HEK293 (cell line): ENCODE measurements around the gene SVOP.

Source experiments
- CTCF ChIA-PET: fragments of 350-600 bp; formaldehyde crosslinking; extraction: SDS; loops from one replicate; lab custom pipeline; 2021; ENCODE audit warnings: antibody characterized with exemption; lab: Yijun Ruan, JAX
- POLR2A ChIA-PET: fragments of 300-600 bp; formaldehyde crosslinking; extraction: SDS; loops from one replicate; lab custom pipeline; 2020; ENCODE audit warnings: antibody characterized with exemption, inconsistent platforms; lab: Yijun Ruan, JAX
- H3K27ac ChIP-seq: fragments of 200-500 bp; sonication (Bioruptor generic); 2 replicates; pipeline ENCODE4 v1.5.1; 2014; ENCODE audit warnings: low read depth, low read length, control low read depth, inconsistent platforms; ENCODE audit errors: extremely low read depth
- H3K36me3 ChIP-seq, 2 experiments: fragments of 200-500 bp in 1 of 2; sonication (Bioruptor generic) in 1 of 2; 1 replicate in 1 of 2; 2 replicates in 1 of 2; pipeline ENCODE4 v1.5.1; 2014 to 2017; ENCODE audit warnings: inconsistent platforms in 2 of 2, low read length in 2 of 2; ENCODE audit not compliant: control insufficient read depth in 2 of 2, insufficient read depth in 1 of 2
- H3K4me1 ChIP-seq: fragments of 200-500 bp; sonication (Bioruptor generic); 2 replicates; pipeline ENCODE4 v1.5.1; 2014; ENCODE audit warnings: mild to moderate bottlenecking, low read length, inconsistent platforms; ENCODE audit not compliant: control insufficient read depth, insufficient read depth
- H3K4me3 ChIP-seq: 2 replicates; pipeline ENCODE4 v1.5.1; 2011; ENCODE audit warnings: low read depth, mild to moderate bottlenecking, control low read depth, low read length, moderate library complexity
- H3K9me3 ChIP-seq: fragments of 200-500 bp; sonication (Bioruptor generic); 2 replicates; pipeline ENCODE4 v1.5.1; 2014; ENCODE audit warnings: low read depth, low read length, inconsistent platforms; ENCODE audit not compliant: control insufficient read depth, insufficient read depth
- FEZF1 ChIP-seq: fragments of 450-650 bp; formaldehyde crosslinking; IDR thresholded peaks from 2 replicates; pipeline ENCODE4 v1.5.1; 2016; ENCODE audit warnings: missing biosample characterization, missing genetic modification characterization
- KLF8 ChIP-seq: fragments of 450-650 bp; formaldehyde crosslinking; IDR thresholded peaks from 2 replicates; pipeline ENCODE4 v1.5.1; 2016; ENCODE audit warnings: missing biosample characterization, missing genetic modification characterization
- OVOL3 ChIP-seq: fragments of 450-650 bp; formaldehyde crosslinking; IDR thresholded peaks from 2 replicates; pipeline ENCODE4 v1.5.1; 2016; ENCODE audit warnings: missing biosample characterization, missing genetic modification characterization
- SCRT1 ChIP-seq: fragments of 450-650 bp; formaldehyde crosslinking; IDR thresholded peaks from 2 replicates; pipeline ENCODE4 v1.5.1; 2016; ENCODE audit warnings: missing biosample characterization, missing genetic modification characterization, borderline replicate concordance
- WT1 ChIP-seq: fragments of 450-650 bp; formaldehyde crosslinking; IDR thresholded peaks from 2 replicates; pipeline ENCODE4 v1.5.1; 2016; ENCODE audit warnings: missing biosample characterization, missing genetic modification characterization
- ZFP69B ChIP-seq: fragments of 450-650 bp; formaldehyde crosslinking; IDR thresholded peaks from 2 replicates; pipeline ENCODE4 v1.5.1; 2016; ENCODE audit warnings: missing biosample characterization, missing genetic modification characterization
- ZNF112 ChIP-seq: fragments of 450-650 bp; formaldehyde crosslinking; IDR thresholded peaks from 2 replicates; pipeline ENCODE4 v1.5.0; 2017; ENCODE audit warnings: missing biosample characterization, missing genetic modification characterization
- ZNF114 ChIP-seq: fragments of 450-650 bp; formaldehyde crosslinking; IDR thresholded peaks from 2 replicates; pipeline ENCODE4 v1.5.0; 2017; ENCODE audit warnings: missing biosample characterization, missing genetic modification characterization
- ZNF24 ChIP-seq: fragments of 450-650 bp; formaldehyde crosslinking; IDR thresholded peaks from 2 replicates; pipeline ENCODE4 v1.5.1; 2016; ENCODE audit warnings: missing biosample characterization, missing genetic modification characterization
- ZNF366 ChIP-seq: fragments of 450-650 bp; formaldehyde crosslinking; conservative IDR thresholded peaks from 2 replicates; pipeline ENCODE4 v1.5.1; 2016; ENCODE audit warnings: missing biosample characterization, missing genetic modification characterization
- ZNF416 ChIP-seq: fragments of 450-650 bp; formaldehyde crosslinking; IDR thresholded peaks from 2 replicates; pipeline ENCODE4 v1.5.1; 2016; ENCODE audit warnings: missing biosample characterization, missing genetic modification characterization
- ZNF473 ChIP-seq: fragments of 450-650 bp; formaldehyde crosslinking; IDR thresholded peaks from 2 replicates; pipeline ENCODE4 v1.5.1; 2017; ENCODE audit warnings: missing biosample characterization, missing genetic modification characterization
- ZNF514 ChIP-seq: fragments of 450-650 bp; formaldehyde crosslinking; IDR thresholded peaks from 2 replicates; pipeline ENCODE4 v1.5.1; 2016; ENCODE audit warnings: missing biosample characterization, missing genetic modification characterization
- ZNF521 ChIP-seq: fragments of 450-650 bp; formaldehyde crosslinking; IDR thresholded peaks from 2 replicates; pipeline ENCODE4 v1.5.1; 2017; ENCODE audit warnings: missing biosample characterization, mild to moderate bottlenecking, missing genetic modification characterization
- ZNF600 ChIP-seq: fragments of 450-650 bp; formaldehyde crosslinking; IDR thresholded peaks from 2 replicates; pipeline ENCODE4 v1.5.1; 2016; ENCODE audit warnings: missing biosample characterization, missing genetic modification characterization
- ZXDB ChIP-seq: fragments of 450-650 bp; formaldehyde crosslinking; IDR thresholded peaks from 2 replicates; pipeline ENCODE4 v1.5.1; 2016; ENCODE audit warnings: missing biosample characterization, missing genetic modification characterization
- TF ChIP-seq, protein P1 (sequence below): fragments of 450-650 bp; formaldehyde crosslinking; IDR thresholded peaks from 2 replicates; pipeline ENCODE4 v1.5.1; 2016; ENCODE audit warnings: missing biosample characterization, missing genetic modification characterization, borderline replicate concordance
- TF ChIP-seq, protein P2 (sequence below): fragments of 450-650 bp; formaldehyde crosslinking; IDR thresholded peaks from 2 replicates; pipeline ENCODE4 v1.5.1; 2016; ENCODE audit warnings: missing biosample characterization, missing genetic modification characterization
- TF ChIP-seq, protein P3 (sequence below): fragments of 450-650 bp; formaldehyde crosslinking; IDR thresholded peaks from 2 replicates; pipeline ENCODE4 v1.5.1; 2016; ENCODE audit warnings: missing biosample characterization, missing genetic modification characterization

Gene SVOP

DNA sequence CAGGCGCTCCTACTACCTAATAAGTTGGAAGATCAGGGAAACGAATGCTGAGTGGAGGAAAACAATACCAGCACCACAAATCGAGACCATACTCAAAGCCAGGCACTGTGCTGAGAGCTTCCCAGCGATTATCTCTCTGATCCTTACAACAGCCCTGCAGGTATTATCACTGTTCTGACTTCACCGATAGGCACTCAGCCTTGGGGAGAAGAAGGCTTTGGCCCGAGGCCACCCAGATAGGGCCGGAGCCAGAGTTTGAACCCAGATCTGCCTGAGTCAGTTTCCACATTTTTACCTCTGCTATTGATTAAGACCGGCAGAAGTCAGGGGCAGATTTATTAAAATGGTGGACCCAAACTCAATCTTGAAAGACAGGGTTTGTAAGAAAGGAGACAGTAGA, 4.9 kb downstream of the SVOP start:
- ChIA-PET POLR2A (no interaction called here), CTCF (no interaction called here)
- Histone ChIP-seq H3K9me3 (no peaks in the 10 kb centered on the region), H3K4me3 (no peak overlapping the region), H3K4me1 (no peaks in the 10 kb centered on the region), H3K36me3 (no peaks in the 10 kb centered on the region), H3K27ac (no peak overlapping the region)
- TF ChIP-seq ZNF521: no peak
- TF ChIP-seq FEZF1 (tag by site-specific recombination): no peak
- no peak for TF ChIP-seq SCRT1
- no peak for TF ChIP-seq WT1 (tag by site-specific recombination)
- no peak for TF ChIP-seq OVOL3
- no peak for TF ChIP-seq ZXDB
- TF ChIP-seq ZNF473 (tag by site-specific recombination): no peak
- no peak for TF ChIP-seq ZNF24 (tag by site-specific recombination)
- TF ChIP-seq ZNF366 (tag by site-specific recombination): no peak
- TF ChIP-seq, protein P1, sequence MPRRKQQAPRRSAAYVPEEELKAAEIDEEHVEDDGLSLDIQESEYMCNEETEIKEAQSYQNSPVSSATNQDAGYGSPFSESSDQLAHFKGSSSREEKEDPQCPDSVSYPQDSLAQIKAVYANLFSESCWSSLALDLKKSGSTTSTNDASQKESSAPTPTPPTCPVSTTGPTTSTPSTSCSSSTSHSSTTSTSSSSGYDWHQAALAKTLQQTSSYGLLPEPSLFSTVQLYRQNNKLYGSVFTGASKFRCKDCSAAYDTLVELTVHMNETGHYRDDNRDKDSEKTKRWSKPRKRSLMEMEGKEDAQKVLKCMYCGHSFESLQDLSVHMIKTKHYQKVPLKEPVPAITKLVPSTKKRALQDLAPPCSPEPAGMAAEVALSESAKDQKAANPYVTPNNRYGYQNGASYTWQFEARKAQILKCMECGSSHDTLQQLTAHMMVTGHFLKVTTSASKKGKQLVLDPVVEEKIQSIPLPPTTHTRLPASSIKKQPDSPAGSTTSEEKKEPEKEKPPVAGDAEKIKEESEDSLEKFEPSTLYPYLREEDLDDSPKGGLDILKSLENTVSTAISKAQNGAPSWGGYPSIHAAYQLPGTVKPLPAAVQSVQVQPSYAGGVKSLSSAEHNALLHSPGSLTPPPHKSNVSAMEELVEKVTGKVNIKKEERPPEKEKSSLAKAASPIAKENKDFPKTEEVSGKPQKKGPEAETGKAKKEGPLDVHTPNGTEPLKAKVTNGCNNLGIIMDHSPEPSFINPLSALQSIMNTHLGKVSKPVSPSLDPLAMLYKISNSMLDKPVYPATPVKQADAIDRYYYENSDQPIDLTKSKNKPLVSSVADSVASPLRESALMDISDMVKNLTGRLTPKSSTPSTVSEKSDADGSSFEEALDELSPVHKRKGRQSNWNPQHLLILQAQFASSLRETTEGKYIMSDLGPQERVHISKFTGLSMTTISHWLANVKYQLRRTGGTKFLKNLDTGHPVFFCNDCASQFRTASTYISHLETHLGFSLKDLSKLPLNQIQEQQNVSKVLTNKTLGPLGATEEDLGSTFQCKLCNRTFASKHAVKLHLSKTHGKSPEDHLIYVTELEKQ: no peak
- TF ChIP-seq KLF8: no peak
- TF ChIP-seq ZNF112: no peak
- no peak for TF ChIP-seq ZFP69B (tag by site-specific recombination)
- no peak for TF ChIP-seq ZNF600
- TF ChIP-seq ZNF514: no peak
- TF ChIP-seq, protein P2, sequence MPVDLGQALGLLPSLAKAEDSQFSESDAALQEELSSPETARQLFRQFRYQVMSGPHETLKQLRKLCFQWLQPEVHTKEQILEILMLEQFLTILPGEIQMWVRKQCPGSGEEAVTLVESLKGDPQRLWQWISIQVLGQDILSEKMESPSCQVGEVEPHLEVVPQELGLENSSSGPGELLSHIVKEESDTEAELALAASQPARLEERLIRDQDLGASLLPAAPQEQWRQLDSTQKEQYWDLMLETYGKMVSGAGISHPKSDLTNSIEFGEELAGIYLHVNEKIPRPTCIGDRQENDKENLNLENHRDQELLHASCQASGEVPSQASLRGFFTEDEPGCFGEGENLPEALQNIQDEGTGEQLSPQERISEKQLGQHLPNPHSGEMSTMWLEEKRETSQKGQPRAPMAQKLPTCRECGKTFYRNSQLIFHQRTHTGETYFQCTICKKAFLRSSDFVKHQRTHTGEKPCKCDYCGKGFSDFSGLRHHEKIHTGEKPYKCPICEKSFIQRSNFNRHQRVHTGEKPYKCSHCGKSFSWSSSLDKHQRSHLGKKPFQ (tag by site-specific recombination): no peak
- TF ChIP-seq ZNF416 (tag by site-specific recombination): no peak

DNA sequence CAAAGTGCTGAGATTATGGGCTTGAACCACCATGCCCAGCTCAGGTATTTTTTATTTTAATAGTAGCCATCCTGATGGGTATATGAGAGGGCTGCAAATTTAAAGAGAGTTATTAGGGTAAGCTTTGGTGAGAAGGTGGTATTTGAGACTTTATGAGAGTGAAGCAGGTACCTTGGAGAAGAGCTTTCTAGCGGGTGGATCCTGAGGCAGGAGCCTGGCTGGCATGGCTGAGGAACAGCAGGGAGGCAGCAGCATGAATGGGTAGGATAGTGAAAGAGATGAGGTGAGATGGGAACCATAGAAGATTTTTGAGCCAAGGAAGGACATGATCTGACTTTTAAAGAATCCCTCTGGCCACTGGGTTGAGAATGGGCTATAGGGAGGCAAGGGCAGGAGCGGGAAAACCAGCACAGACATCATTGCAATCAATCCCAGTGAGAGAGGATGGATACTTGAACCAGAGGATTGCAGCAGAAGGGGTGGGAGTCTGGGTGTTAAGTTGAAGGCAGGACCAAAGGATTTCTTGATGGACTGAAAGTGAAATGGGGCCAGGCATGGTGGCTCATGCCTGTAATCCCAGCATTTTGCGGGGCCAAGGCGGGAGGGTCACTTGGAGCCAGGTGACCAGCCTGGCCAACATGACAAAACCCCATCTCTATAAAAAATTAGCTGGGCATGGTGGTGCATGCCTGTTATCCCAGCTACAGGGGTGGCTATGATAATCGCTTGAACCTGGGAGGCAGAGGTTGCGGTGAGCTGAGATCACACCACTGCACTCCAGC, 5.7 kb downstream of the SVOP start:
- Histone ChIP-seq H3K4me1 (no peaks in the 10 kb centered on the region), H3K4me3 (no peak overlapping the region), H3K36me3 (no peaks in the 10 kb centered on the region), H3K9me3 (no peaks in the 10 kb centered on the region), H3K27ac (no peak overlapping the region)
- CTCF ChIA-PET: no interaction called here
- POLR2A ChIA-PET: no interaction called here
- no peak for TF ChIP-seq ZNF114 (tag by site-specific recombination)
- TF ChIP-seq, protein P3, sequence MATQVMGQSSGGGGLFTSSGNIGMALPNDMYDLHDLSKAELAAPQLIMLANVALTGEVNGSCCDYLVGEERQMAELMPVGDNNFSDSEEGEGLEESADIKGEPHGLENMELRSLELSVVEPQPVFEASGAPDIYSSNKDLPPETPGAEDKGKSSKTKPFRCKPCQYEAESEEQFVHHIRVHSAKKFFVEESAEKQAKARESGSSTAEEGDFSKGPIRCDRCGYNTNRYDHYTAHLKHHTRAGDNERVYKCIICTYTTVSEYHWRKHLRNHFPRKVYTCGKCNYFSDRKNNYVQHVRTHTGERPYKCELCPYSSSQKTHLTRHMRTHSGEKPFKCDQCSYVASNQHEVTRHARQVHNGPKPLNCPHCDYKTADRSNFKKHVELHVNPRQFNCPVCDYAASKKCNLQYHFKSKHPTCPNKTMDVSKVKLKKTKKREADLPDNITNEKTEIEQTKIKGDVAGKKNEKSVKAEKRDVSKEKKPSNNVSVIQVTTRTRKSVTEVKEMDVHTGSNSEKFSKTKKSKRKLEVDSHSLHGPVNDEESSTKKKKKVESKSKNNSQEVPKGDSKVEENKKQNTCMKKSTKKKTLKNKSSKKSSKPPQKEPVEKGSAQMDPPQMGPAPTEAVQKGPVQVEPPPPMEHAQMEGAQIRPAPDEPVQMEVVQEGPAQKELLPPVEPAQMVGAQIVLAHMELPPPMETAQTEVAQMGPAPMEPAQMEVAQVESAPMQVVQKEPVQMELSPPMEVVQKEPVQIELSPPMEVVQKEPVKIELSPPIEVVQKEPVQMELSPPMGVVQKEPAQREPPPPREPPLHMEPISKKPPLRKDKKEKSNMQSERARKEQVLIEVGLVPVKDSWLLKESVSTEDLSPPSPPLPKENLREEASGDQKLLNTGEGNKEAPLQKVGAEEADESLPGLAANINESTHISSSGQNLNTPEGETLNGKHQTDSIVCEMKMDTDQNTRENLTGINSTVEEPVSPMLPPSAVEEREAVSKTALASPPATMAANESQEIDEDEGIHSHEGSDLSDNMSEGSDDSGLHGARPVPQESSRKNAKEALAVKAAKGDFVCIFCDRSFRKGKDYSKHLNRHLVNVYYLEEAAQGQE (tag by site-specific recombination): peak; percentile 64
